Measurements from ENCODE around the gene UNC45A. TPM values are rescaled to one million over a fixed set of nuclear protein-coding genes. Genes with fewer than 3 reads are reported as not detected.

The UNC45A gene
- total and polyA plus RNA-seq, 2 of the 13 experiments (the other 11 are each of a cell fraction or from before 2014, with no cell fraction given), result 33.8 to 39.7 TPM

DNA sequence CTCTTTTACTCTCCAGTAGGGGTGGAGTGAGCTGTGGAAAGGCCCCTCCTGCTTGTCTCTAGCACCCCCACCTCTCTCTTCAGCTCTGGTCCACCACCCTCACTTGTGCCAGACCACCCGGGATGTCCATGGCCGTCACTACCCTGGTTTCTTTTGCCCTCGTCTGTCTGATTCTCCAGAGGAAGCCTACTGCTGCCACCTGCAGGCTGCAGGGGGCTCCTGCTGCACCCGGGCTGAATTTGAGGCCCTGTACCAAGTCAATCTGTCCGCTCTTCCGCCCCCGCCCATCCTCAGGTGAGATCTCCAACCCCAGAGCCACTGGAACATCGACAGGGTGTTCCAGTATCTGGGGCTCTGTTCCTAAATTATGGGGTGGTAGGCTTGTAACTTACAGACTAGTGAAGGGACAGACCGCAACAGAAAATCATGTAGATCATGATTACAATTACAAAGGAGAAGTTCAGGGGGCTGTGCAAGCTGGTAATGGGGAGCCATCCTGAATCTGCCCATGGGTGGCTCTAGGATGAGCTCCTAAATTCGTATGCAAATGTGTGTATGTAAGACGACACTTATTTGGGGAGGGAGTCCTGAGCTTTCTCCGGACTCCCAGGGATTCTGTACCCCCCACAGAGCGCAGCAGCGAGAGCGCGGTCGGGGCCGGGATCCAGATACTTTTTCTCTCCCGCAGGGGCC lies 683 bp upstream of the UNC45A start (continued):
- TF ChIP-seq, protein P1, sequence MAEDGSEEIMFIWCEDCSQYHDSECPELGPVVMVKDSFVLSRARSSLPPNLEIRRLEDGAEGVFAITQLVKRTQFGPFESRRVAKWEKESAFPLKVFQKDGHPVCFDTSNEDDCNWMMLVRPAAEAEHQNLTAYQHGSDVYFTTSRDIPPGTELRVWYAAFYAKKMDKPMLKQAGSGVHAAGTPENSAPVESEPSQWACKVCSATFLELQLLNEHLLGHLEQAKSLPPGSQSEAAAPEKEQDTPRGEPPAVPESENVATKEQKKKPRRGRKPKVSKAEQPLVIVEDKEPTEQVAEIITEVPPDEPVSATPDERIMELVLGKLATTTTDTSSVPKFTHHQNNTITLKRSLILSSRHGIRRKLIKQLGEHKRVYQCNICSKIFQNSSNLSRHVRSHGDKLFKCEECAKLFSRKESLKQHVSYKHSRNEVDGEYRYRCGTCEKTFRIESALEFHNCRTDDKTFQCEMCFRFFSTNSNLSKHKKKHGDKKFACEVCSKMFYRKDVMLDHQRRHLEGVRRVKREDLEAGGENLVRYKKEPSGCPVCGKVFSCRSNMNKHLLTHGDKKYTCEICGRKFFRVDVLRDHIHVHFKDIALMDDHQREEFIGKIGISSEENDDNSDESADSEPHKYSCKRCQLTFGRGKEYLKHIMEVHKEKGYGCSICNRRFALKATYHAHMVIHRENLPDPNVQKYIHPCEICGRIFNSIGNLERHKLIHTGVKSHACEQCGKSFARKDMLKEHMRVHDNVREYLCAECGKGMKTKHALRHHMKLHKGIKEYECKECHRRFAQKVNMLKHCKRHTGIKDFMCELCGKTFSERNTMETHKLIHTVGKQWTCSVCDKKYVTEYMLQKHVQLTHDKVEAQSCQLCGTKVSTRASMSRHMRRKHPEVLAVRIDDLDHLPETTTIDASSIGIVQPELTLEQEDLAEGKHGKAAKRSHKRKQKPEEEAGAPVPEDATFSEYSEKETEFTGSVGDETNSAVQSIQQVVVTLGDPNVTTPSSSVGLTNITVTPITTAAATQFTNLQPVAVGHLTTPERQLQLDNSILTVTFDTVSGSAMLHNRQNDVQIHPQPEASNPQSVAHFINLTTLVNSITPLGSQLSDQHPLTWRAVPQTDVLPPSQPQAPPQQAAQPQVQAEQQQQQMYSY (CRISPR knock-in tag; IDR thresholded peaks at IDR 0.05), result no peak
- TF ChIP-seq POLR2AphosphoS2 (IDR thresholded peaks at IDR 0.05; ENCODE audit: low read depth, low read length) (no peak), IKZF4 (CRISPR knock-in tag; IDR thresholded peaks at IDR 0.05; ENCODE audit: borderline replicate concordance, low read depth, not compliant biosample characterization) (no peak), ZNF484 (CRISPR knock-in tag; IDR thresholded peaks at IDR 0.05; ENCODE audit: borderline replicate concordance, low read depth) (no peak), JUNB (CRISPR knock-in tag; IDR thresholded peaks at IDR 0.05; ENCODE audit: borderline replicate concordance) (no peak), HDAC1 (CRISPR knock-in tag; IDR thresholded peaks at IDR 0.05) (peak; percentile 60; the same call in 1 of the 2 replicates), ZNF674 (CRISPR knock-in tag; IDR thresholded peaks at IDR 0.05; ENCODE audit: low read depth) (no peak), KDM5B (CRISPR knock-in tag; IDR thresholded peaks at IDR 0.05; ENCODE audit: borderline replicate concordance) (0 out of 2 replicates have a peak, but pooled peaks have one; percentile 15), ZNF746 (CRISPR knock-in tag; IDR thresholded peaks at IDR 0.05) (no peak), STAG1 (CRISPR knock-in tag; IDR thresholded peaks at IDR 0.05) (peak; percentile 69), ZSCAN12 (CRISPR knock-in tag; IDR thresholded peaks at IDR 0.05) (0 out of 2 replicates have a peak, but pooled peaks have one; percentile 19), PHF20 (CRISPR knock-in tag; IDR thresholded peaks at IDR 0.05) (no peak), KMT2A (CRISPR knock-in tag; IDR thresholded peaks at IDR 0.05) (0 out of 2 replicates have a peak, but pooled peaks have one; percentile 20), MIER3 (CRISPR knock-in tag; IDR thresholded peaks at IDR 0.05; ENCODE audit: borderline replicate concordance) (no peak), GABPA (IDR thresholded peaks at IDR 0.05; ENCODE audit: low read depth, low read length) (no peak), GABPA (CRISPR knock-in tag; IDR thresholded peaks at IDR 0.05; ENCODE audit: low read depth) (no peak; the same call in 1 of the 2 replicates), MBNL3 (CRISPR knock-in tag; conservative IDR thresholded peaks at IDR 0.05) (no peak), TRIM24 (CRISPR knock-in tag; IDR thresholded peaks at IDR 0.05) (no peak), NFYB (CRISPR knock-in tag; IDR thresholded peaks at IDR 0.05) (no peak), MAZ (IDR thresholded peaks at IDR 0.05; ENCODE audit: borderline replicate concordance, low read depth, low read length) (peak; percentile 22; the same call in 1 of the 2 replicates), MAZ (CRISPR knock-in tag; IDR thresholded peaks at IDR 0.05; ENCODE audit: low read depth) (no peak), TMF1 (CRISPR knock-in tag; IDR thresholded peaks at IDR 0.05; ENCODE audit: low read depth) (peak; percentile 11; the same call in 1 of the 2 replicates), XRCC5 (optimal IDR thresholded peaks at IDR 0.05; ENCODE audit: low read length) (peak; percentile 81), SMC3 (IDR thresholded peaks at IDR 0.05; ENCODE audit: low read length) (peak; percentile 33)
- TF ChIP-seq, protein P2, sequence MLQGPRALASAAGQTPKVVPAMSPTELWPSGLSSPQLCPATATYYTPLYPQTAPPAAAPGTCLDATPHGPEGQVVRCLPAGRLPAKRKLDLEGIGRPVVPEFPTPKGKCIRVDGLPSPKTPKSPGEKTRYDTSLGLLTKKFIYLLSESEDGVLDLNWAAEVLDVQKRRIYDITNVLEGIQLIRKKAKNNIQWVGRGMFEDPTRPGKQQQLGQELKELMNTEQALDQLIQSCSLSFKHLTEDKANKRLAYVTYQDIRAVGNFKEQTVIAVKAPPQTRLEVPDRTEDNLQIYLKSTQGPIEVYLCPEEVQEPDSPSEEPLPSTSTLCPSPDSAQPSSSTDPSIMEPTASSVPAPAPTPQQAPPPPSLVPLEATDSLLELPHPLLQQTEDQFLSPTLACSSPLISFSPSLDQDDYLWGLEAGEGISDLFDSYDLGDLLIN (CRISPR knock-in tag; IDR thresholded peaks at IDR 0.05; ENCODE audit: borderline replicate concordance), result 0 out of 2 replicates have a peak, but pooled peaks have one; percentile 7
- TF ChIP-seq, protein P3, sequence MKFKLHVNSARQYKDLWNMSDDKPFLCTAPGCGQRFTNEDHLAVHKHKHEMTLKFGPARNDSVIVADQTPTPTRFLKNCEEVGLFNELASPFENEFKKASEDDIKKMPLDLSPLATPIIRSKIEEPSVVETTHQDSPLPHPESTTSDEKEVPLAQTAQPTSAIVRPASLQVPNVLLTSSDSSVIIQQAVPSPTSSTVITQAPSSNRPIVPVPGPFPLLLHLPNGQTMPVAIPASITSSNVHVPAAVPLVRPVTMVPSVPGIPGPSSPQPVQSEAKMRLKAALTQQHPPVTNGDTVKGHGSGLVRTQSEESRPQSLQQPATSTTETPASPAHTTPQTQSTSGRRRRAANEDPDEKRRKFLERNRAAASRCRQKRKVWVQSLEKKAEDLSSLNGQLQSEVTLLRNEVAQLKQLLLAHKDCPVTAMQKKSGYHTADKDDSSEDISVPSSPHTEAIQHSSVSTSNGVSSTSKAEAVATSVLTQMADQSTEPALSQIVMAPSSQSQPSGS (CRISPR knock-in tag; IDR thresholded peaks at IDR 0.05), result no peak

Data from HepG2 (cell line).